HEK293 (cell line): ENCODE measurements around the gene ADAMTSL3.

Experiments
- ATF2 ChIP-seq: fragments of 450-650 bp; formaldehyde crosslinking; IDR thresholded peaks from 2 replicates; pipeline ENCODE4 v1.5.1; 2016; ENCODE audit warnings: missing biosample characterization, missing genetic modification characterization, low read depth
- PBX3 ChIP-seq: sonication (generic); formaldehyde crosslinking; IDR thresholded peaks from 2 replicates; pipeline ENCODE4 v1.8.1; 2022; ENCODE audit warnings: mild to moderate bottlenecking, moderate library complexity, missing genetic modification reagents
- ZNF132 ChIP-seq: fragments of 450-650 bp; formaldehyde crosslinking; IDR thresholded peaks from 2 replicates; pipeline ENCODE4 v1.5.1; 2017; ENCODE audit warnings: missing biosample characterization, missing genetic modification characterization, borderline replicate concordance
- ZNF140 ChIP-seq: fragments of 450-650 bp; formaldehyde crosslinking; IDR thresholded peaks from 2 replicates; pipeline ENCODE4 v1.5.1; 2016; ENCODE audit warnings: missing biosample characterization, missing genetic modification characterization
- ZNF146 ChIP-seq: fragments of 450-650 bp; formaldehyde crosslinking; IDR thresholded peaks from 2 replicates; pipeline ENCODE4 v1.5.1; 2016; ENCODE audit warnings: missing biosample characterization, missing genetic modification characterization
- TF ChIP-seq, protein P1 (sequence below): fragments of 450-650 bp; formaldehyde crosslinking; IDR thresholded peaks from 2 replicates; pipeline ENCODE4 v1.5.1; 2016; ENCODE audit warnings: missing biosample characterization, missing genetic modification characterization
- TF ChIP-seq, protein P2 (sequence below): fragments of 450-650 bp; formaldehyde crosslinking; IDR thresholded peaks from 2 replicates; pipeline ENCODE4 v1.5.1; 2016; ENCODE audit warnings: missing biosample characterization, missing genetic modification characterization

- TF ChIP-seq ZNF132 (tag by site-specific recombination) (no peak), PBX3 (no peak), ATF2 (tag by site-specific recombination) (no peak), ZNF140 (no peak), ZNF146 (tag by site-specific recombination) (no peak)
- TF ChIP-seq, protein P1, sequence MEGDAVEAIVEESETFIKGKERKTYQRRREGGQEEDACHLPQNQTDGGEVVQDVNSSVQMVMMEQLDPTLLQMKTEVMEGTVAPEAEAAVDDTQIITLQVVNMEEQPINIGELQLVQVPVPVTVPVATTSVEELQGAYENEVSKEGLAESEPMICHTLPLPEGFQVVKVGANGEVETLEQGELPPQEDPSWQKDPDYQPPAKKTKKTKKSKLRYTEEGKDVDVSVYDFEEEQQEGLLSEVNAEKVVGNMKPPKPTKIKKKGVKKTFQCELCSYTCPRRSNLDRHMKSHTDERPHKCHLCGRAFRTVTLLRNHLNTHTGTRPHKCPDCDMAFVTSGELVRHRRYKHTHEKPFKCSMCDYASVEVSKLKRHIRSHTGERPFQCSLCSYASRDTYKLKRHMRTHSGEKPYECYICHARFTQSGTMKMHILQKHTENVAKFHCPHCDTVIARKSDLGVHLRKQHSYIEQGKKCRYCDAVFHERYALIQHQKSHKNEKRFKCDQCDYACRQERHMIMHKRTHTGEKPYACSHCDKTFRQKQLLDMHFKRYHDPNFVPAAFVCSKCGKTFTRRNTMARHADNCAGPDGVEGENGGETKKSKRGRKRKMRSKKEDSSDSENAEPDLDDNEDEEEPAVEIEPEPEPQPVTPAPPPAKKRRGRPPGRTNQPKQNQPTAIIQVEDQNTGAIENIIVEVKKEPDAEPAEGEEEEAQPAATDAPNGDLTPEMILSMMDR (tag by site-specific recombination): no peak
- TF ChIP-seq, protein P2, sequence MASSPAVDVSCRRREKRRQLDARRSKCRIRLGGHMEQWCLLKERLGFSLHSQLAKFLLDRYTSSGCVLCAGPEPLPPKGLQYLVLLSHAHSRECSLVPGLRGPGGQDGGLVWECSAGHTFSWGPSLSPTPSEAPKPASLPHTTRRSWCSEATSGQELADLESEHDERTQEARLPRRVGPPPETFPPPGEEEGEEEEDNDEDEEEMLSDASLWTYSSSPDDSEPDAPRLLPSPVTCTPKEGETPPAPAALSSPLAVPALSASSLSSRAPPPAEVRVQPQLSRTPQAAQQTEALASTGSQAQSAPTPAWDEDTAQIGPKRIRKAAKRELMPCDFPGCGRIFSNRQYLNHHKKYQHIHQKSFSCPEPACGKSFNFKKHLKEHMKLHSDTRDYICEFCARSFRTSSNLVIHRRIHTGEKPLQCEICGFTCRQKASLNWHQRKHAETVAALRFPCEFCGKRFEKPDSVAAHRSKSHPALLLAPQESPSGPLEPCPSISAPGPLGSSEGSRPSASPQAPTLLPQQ (tag by site-specific recombination): no peak
Measured at GRCh38 chr15:83644439-83644838, 9.5 kb upstream of the ADAMTSL3 start.
